Measurements from ENCODE around the gene PEAR1. TPM values are rescaled to one million over a fixed set of nuclear protein-coding genes. Genes with fewer than 3 reads are reported as not detected.

The PEAR1 gene
- total RNA-seq, 4 donors from 2014 or later: 5.9 to 40.9 (median 8.7) TPM

DNA sequence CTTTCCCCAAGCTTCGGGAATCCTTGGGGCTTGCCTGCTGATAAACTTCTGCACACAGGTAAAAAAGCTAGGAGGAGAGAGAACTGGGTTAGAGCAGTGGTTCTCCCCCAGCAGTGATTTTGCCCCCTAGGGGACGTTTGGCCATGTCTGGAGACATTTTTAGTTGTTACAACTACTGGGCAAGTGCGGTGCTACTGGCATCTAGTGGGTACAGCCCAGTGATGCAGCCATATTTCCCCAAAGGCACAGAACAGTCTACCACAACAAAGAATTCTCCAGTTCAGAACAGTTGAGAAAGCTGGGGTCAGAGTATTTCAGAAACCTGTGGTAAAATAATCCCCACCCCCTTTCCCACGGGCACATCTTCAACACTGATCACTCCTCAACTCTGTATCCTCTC is 68.2 kb downstream of the PEAR1 start:
- TF ChIP-seq CTCF (IDR thresholded peaks at IDR 0.05; ENCODE audit: low read depth): no peak

DNA sequence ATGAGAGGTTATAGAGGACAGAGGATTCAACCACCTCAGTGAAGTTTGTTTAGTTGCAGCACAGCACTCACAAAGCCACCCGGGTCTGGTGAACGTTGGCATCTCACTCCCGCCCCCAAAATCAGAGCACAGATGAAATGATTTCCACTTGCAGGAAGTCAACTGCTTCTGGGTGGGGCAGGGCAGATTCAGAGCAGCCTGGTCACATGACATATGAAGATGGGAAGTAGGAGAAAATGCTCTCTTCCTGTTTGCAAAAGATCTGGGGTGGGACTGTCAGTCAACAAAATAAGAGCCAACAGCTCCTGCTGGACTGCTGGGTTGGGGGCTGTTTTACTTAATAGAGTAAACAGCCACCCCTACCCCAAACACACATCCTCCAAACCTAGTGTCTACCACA is 70.1 kb downstream of the PEAR1 start:
- no peak for TF ChIP-seq CTCF (IDR thresholded peaks at IDR 0.05; ENCODE audit: low read depth)

GRCh38 chr1:156964441-156964840 is 70.9 kb downstream of the PEAR1 start:
- TF ChIP-seq CTCF (IDR thresholded peaks at IDR 0.05; ENCODE audit: low read depth): no peak

Small RNA genes within 50 kb of the gene (small RNA-seq; reads per million reads assigned to genes)
- gene MIR765: not detected

Other genes starting within 250 kb of the PEAR1 start
- 10 to 100 TPM in 3 of 4 donors, 1 to 10 TPM in 1; 7.8 to 28.8 (median 13.5) TPM for gene NES, start 216.3 kb upstream of the PEAR1 start, total RNA-seq
- gene CRABP2, start 188.1 kb upstream of the PEAR1 start, total RNA-seq: 10 to 100 TPM in 1 of 4 donors, 1 to 10 TPM in 3; 2.4 to 16.5 (median 4.0) TPM
- 10 to 100 TPM; 20.5 to 29.2 (median 23.0) TPM for gene METTL25B, start 165.2 kb upstream of the PEAR1 start, total RNA-seq
- gene ISG20L2, start 165.0 kb upstream of the PEAR1 start, total RNA-seq: 10 to 100 TPM; 10.9 to 21.5 (median 13.5) TPM
- gene MRPL24, start 152.6 kb upstream of the PEAR1 start, total RNA-seq: 10 to 100 TPM; 53.0 to 84.5 (median 74.0) TPM
- gene HDGF, start 142.0 kb upstream of the PEAR1 start, total RNA-seq: 100 to 1,000 TPM in 3 of 4 donors, 10 to 100 TPM in 1; 86.5 to 126 (median 113) TPM
- gene PRCC, start 126.2 kb upstream of the PEAR1 start, total RNA-seq: 10 to 100 TPM; 19.7 to 27.3 (median 21.3) TPM
- gene SH2D2A, start 76.9 kb upstream of the PEAR1 start, total RNA-seq: 1 to 10 TPM in 1 of 4 donors, under 1 TPM in 3; 0.34 to 1.1 (median 0.71) TPM
- not detected for gene INSRR, start 34.6 kb upstream of the PEAR1 start, total RNA-seq
- under 1 TPM in 2 of 4 donors, not detected in 2; 0.49 to 0.85 TPM for gene NTRK1, start 32.9 kb upstream of the PEAR1 start, total RNA-seq
- gene LRRC71, start 26.9 kb downstream of the PEAR1 start, total RNA-seq: under 1 TPM in 1 of 4 donors, not detected in 3; 0.94 TPM
- 10 to 100 TPM; 29.3 to 76.3 (median 35.7) TPM for gene ARHGEF11, start 152.0 kb downstream of the PEAR1 start, total RNA-seq
- gene ETV3L, start 206.1 kb downstream of the PEAR1 start, total RNA-seq: not detected
- 10 to 100 TPM; 18.9 to 26.4 (median 22.7) TPM for gene ETV3, start 244.7 kb downstream of the PEAR1 start, total RNA-seq